Neural cell (in vitro differentiated cells): Measurements from ENCODE around the gene FADS3. TPM values are rescaled to one million over a fixed set of nuclear protein-coding genes. Genes with fewer than 3 reads are reported as not detected.

Experiments
- H2AFZ ChIP-seq: fragments of 200-600, 300-800 bp; sonication (generic), shearing (Covaris generic); 2 replicates; pipeline ENCODE4 v1.6.0; 2014; ENCODE audit warnings: low read depth, mild to moderate bottlenecking, antibody characterized with exemption, low read length, moderate library complexity
- H3F3A ChIP-seq: fragments of 200-600 bp; shearing (Covaris generic); 2 replicates; pipeline ENCODE4 v1.6.1; 2016; ENCODE audit warnings: mild to moderate bottlenecking, moderate library complexity, mixed read lengths, antibody characterized with exemption, low read length; ENCODE audit not compliant: insufficient read depth, poor library complexity, severe bottlenecking
- H3K27ac ChIP-seq: fragments of 200-600, 300-800 bp; sonication (generic), shearing (Covaris generic); 2 replicates; pipeline ENCODE4 v1.5.1; 2014; ENCODE audit warnings: mild to moderate bottlenecking, low read length, moderate library complexity
- H3K27me3 ChIP-seq: fragments of 300-800, 200-600 bp; sonication (generic), shearing (Covaris generic); 2 replicates; pipeline ENCODE4 v1.6.0; 2014; ENCODE audit warnings: mild to moderate bottlenecking, low read depth, low read length, moderate library complexity; ENCODE audit not compliant: insufficient read depth
- H3K36me3 ChIP-seq: fragments of 300-800, 200-600 bp; sonication (generic), shearing (Covaris generic); 2 replicates; pipeline ENCODE4 v1.5.1; 2014; ENCODE audit warnings: mild to moderate bottlenecking, antibody characterized with exemption, low read length, moderate library complexity; ENCODE audit not compliant: insufficient read depth
- H3K4me2 ChIP-seq: fragments of 300-800, 200-600 bp; sonication (generic), shearing (Covaris generic); 2 replicates; pipeline ENCODE4 v1.6.0; 2014; ENCODE audit warnings: mild to moderate bottlenecking, low read length
- H3K4me3 ChIP-seq: fragments of 300-800, 200-600 bp; sonication (generic), shearing (Covaris generic); 2 replicates; pipeline ENCODE4 v1.5.1; 2014; ENCODE audit warnings: mild to moderate bottlenecking, low read length, moderate library complexity
- H3K79me2 ChIP-seq: fragments of 200-600 bp; shearing (Covaris generic); replicated peaks from 2 replicates; pipeline ENCODE4 v1.6.0; 2014; ENCODE audit warnings: mild to moderate bottlenecking, low read length, moderate library complexity; ENCODE audit not compliant: insufficient read depth
- H3K9ac ChIP-seq: fragments of 300-800, 200-600 bp; sonication (generic), shearing (Covaris generic); 2 replicates; pipeline ENCODE4 v1.6.1; 2016; ENCODE audit warnings: mild to moderate bottlenecking, low read length, mixed read lengths
- H3K9me2 ChIP-seq: fragments of 200-600 bp; shearing (Covaris generic); 2 replicates; pipeline ENCODE4 v1.6.1; 2016; ENCODE audit warnings: mild to moderate bottlenecking, low read length, mixed read lengths; ENCODE audit not compliant: insufficient read depth
- H3K9me3 ChIP-seq: fragments of 200-600, 300-800 bp; sonication (generic), shearing (Covaris generic); 2 replicates; pipeline ENCODE4 v1.6.1; 2016; ENCODE audit warnings: mild to moderate bottlenecking, mixed run types, low read length, moderate library complexity, mixed read lengths
- H4K20me1 ChIP-seq: fragments of 200-600 bp; shearing (Covaris generic); 2 replicates; pipeline ENCODE4 v1.6.1; 2016; ENCODE audit warnings: mild to moderate bottlenecking, mixed run types; ENCODE audit not compliant: insufficient read depth
- CTCF ChIP-seq: fragments of 450-650 bp; IDR thresholded peaks from 2 replicates; pipeline ENCODE4 v1.5.1; 2014; ENCODE audit warnings: antibody characterized with exemption, mild to moderate bottlenecking, moderate library complexity; ENCODE audit not compliant: poor library complexity, severe bottlenecking
- EP300 ChIP-seq: fragments of 450-650 bp; conservative IDR thresholded peaks from 2 replicates; pipeline ENCODE4 v1.6.1; 2014; ENCODE audit warnings: antibody characterized with exemption, mild to moderate bottlenecking, moderate library complexity; ENCODE audit not compliant: poor library complexity, severe bottlenecking
- EZH2 ChIP-seq: fragments of 200-600, 300-800 bp; shearing (Covaris generic), sonication (generic); IDR thresholded peaks from 2 replicates; pipeline ENCODE4 v1.6.1; 2014; ENCODE audit warnings: antibody characterized with exemption, low read length, borderline replicate concordance, mild to moderate bottlenecking; ENCODE audit not compliant: insufficient read depth, poor library complexity, severe bottlenecking
- MXI1 ChIP-seq: fragments of 450-650 bp; conservative IDR thresholded peaks from 2 replicates; pipeline ENCODE4 v1.6.1; 2014; ENCODE audit warnings: antibody characterized with exemption, mild to moderate bottlenecking; ENCODE audit not compliant: poor library complexity, severe bottlenecking
- POLR2AphosphoS5 ChIP-seq: IDR thresholded peaks from 2 replicates; pipeline ENCODE4 v1.6.1; 2012
- RAD21 ChIP-seq: fragments of 450-650 bp; conservative IDR thresholded peaks from 2 replicates; pipeline ENCODE4 v1.6.1; 2014; ENCODE audit warnings: antibody characterized with exemption, mild to moderate bottlenecking, moderate library complexity
- REST ChIP-seq: IDR thresholded peaks from 2 replicates; pipeline ENCODE4 v1.6.1; 2012; ENCODE audit warnings: borderline replicate concordance
- SMC3 ChIP-seq: fragments of 450-650 bp; conservative IDR thresholded peaks from 2 replicates; pipeline ENCODE4 v1.6.1; 2014; ENCODE audit warnings: antibody characterized with exemption, mild to moderate bottlenecking, moderate library complexity; ENCODE audit not compliant: poor library complexity
- TAF1 ChIP-seq: IDR thresholded peaks from 2 replicates; pipeline ENCODE4 v1.6.1; 2012; ENCODE audit warnings: low read depth
- polyA plus RNA-seq: library from polyadenylated mRNA; depleted of rRNA; stranded (reverse); fragments of >200 nt; gene quantifications from 2 replicates; pipeline ENCODE4 v1.2.3, GENCODE V29; 2014

The FADS3 gene
- polyA plus RNA-seq, 1 donor from 2014 or later = 35.4 TPM

GRCh38 chr11:61922539-61922938, 31.2 kb upstream of the FADS3 start:
- Histone ChIP-seq H3K27ac (no peak overlapping the region), H3F3A (no peaks in the 10 kb centered on the region), H4K20me1 (no peaks in the 10 kb centered on the region), H3K79me2 (no peaks in the 10 kb centered on the region), H3K9me2 (no peaks in the 10 kb centered on the region), H3K27me3 (peaks cover 15% of the 10 kb centered on the region), H3K4me2 (no peak overlapping the region), H2AFZ (no peak overlapping the region), H3K9me3 (no peaks in the 10 kb centered on the region), H3K4me3 (no peak overlapping the region), H3K9ac (no peak overlapping the region), H3K36me3 (no peaks in the 10 kb centered on the region)
- TF ChIP-seq POLR2AphosphoS5 = no peak
- no peak for TF ChIP-seq MXI1
- no peak for TF ChIP-seq SMC3
- no peak for TF ChIP-seq REST
- TF ChIP-seq CTCF = no peak
- no peak for TF ChIP-seq TAF1
- no peak for TF ChIP-seq EZH2
- no peak for TF ChIP-seq RAD21
- no peak for TF ChIP-seq EP300

- H3K4me2 ChIP-seq = no peak overlapping the region
- H3K4me3 ChIP-seq = no peak overlapping the region
- H4K20me1 ChIP-seq = no peaks in the 10 kb centered on the region
- no peaks in the 10 kb centered on the region for H3K9me3 ChIP-seq
- no peak overlapping the region for H2AFZ ChIP-seq
- H3K79me2 ChIP-seq = no peaks in the 10 kb centered on the region
- no peaks in the 10 kb centered on the region for H3K36me3 ChIP-seq
- H3K27ac ChIP-seq = no peak overlapping the region
- H3K9me2 ChIP-seq = no peaks in the 10 kb centered on the region
- H3K9ac ChIP-seq = no peak overlapping the region
- H3F3A ChIP-seq = no peaks in the 10 kb centered on the region
- H3K27me3 ChIP-seq = peaks cover 24% of the 10 kb centered on the region
- TF ChIP-seq EP300 (no peak), RAD21 (no peak)
Observed at GRCh38 chr11:61921446-61921845, 30.1 kb upstream of the FADS3 start.
